Adrenal gland (tissue), 5 donors: ENCODE data around the gene GNAL.

Experiments used
- POLR2A ChIP-seq, 2 donors: fragments of 450-650 bp; IDR thresholded peaks; one replicate each; pipeline ENCODE4 v1.6.1; 2017; ENCODE audit warnings: antibody characterized with exemption in 2 of 2, mild to moderate bottlenecking in 2 of 2, moderate library complexity in 1 of 2
- TF ChIP-seq, protein P1 (sequence below), 6 experiments: fragments of 450-650 bp in 4 of 6; fragments of 200-600 bp in 2 of 6; sonication (generic) in 1 of 6; IDR thresholded peaks; 1 replicate in 5 of 6; 2 replicates in 1 of 6; pipeline versions ENCODE4 v1.5.1 to v1.8.0; 2016 to 2021; ENCODE audit warnings: antibody characterized with exemption in 6 of 6, mild to moderate bottlenecking in 2 of 6, moderate library complexity in 1 of 6
- donor health status: DM: no; HTN: no; CAD: no.

DNA sequence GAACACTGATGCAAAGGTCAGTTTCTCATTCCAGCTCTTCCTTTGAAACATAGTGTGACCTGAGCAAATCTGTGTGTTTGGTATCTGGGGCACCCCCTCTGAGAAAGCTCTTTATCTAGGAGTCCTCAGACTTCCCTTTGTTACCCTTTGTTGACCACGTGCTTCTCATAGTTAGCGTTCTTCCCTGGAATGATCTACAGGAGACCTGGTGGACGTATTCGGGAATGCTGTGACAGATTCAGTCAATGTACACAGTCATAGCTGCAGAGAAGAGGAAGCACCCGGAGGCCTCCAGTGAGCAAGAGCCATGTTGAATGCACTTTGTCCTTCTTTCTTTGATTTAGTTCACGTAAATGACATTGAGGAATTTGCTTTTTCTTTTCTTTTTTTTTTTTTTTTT is 151.4 kb downstream of the GNAL start:
- TF ChIP-seq, protein P1, sequence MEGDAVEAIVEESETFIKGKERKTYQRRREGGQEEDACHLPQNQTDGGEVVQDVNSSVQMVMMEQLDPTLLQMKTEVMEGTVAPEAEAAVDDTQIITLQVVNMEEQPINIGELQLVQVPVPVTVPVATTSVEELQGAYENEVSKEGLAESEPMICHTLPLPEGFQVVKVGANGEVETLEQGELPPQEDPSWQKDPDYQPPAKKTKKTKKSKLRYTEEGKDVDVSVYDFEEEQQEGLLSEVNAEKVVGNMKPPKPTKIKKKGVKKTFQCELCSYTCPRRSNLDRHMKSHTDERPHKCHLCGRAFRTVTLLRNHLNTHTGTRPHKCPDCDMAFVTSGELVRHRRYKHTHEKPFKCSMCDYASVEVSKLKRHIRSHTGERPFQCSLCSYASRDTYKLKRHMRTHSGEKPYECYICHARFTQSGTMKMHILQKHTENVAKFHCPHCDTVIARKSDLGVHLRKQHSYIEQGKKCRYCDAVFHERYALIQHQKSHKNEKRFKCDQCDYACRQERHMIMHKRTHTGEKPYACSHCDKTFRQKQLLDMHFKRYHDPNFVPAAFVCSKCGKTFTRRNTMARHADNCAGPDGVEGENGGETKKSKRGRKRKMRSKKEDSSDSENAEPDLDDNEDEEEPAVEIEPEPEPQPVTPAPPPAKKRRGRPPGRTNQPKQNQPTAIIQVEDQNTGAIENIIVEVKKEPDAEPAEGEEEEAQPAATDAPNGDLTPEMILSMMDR (IDR thresholded peaks at IDR 0.05) = no peak
- TF ChIP-seq POLR2A (IDR thresholded peaks at IDR 0.05) = no peak
